NT2/D1 (cell line): ENCODE results near the gene MDM2.

ENCODE experiments used
- DNase-seq: peaks from one replicate; pipeline ENCODE4 v3.0.0-alpha.2; 2011; ENCODE audit warnings: low read depth, low spot score
- H3K27me3 ChIP-seq: 2 replicates; pipeline ENCODE4 v1.6.0; 2011; ENCODE audit warnings: mild to moderate bottlenecking; ENCODE audit not compliant: insufficient read length, insufficient read depth
- H3K36me3 ChIP-seq: 2 replicates; pipeline ENCODE4 v1.6.1; 2011; ENCODE audit warnings: mild to moderate bottlenecking, low read length, mixed read lengths; ENCODE audit not compliant: insufficient read depth, insufficient read length
- H3K4me1 ChIP-seq: 2 replicates; pipeline ENCODE4 v1.5.1; 2011; ENCODE audit not compliant: insufficient read depth, insufficient read length
- H3K4me3 ChIP-seq: 2 replicates; pipeline ENCODE4 v1.5.1; 2011; ENCODE audit warnings: low read depth; ENCODE audit not compliant: insufficient read length
- H3K9ac ChIP-seq: 2 replicates; pipeline ENCODE4 v1.6.0; 2011; ENCODE audit warnings: low read depth; ENCODE audit not compliant: insufficient read length
- H3K9me3 ChIP-seq: 2 replicates; pipeline ENCODE4 v1.5.1; 2011; ENCODE audit warnings: mild to moderate bottlenecking, low read length; ENCODE audit not compliant: insufficient read depth
- SUZ12 ChIP-seq: IDR thresholded peaks from 2 replicates; pipeline ENCODE4 v1.6.1; 2011; ENCODE audit not compliant: insufficient read length, insufficient read depth; ENCODE audit errors: extremely low read depth
- YY1 ChIP-seq: IDR thresholded peaks from 2 replicates; pipeline ENCODE4 v1.6.1; 2011; ENCODE audit not compliant: insufficient read length, insufficient read depth
- ZNF274 ChIP-seq: IDR thresholded peaks from 2 replicates; pipeline ENCODE4 v1.6.1; 2011; ENCODE audit warnings: mild to moderate bottlenecking, low read depth, low read length

MDM2 gene

DNA sequence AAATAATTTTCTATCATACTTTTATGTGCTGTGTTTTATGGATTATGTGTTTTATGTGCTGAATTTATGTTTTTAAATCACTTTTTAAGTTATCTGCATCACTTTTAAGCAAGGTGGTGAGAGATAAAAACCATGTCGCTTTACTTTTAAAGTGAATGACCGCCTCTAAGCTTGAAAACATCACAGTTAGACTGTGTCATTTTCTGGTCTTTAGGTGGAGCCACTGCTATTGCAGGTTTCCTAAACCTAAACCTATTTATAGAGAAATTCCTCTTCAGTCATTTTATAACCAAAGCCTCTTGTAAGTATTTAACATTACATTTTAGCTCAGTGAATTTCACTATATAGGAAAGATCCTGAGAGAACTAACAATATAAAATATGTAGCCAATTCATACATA lies 21.0 kb upstream of the MDM2 start:
- H3K4me3 ChIP-seq = no peak overlapping the region
- DNase-seq = no peak
- TF ChIP-seq SUZ12 (no peak), YY1 (no peak), ZNF274 (no peak)
- no peaks in the 10 kb centered on the region for H3K4me1 ChIP-seq
- no peak overlapping the region for H3K9ac ChIP-seq
- no peaks in the 10 kb centered on the region for H3K27me3 ChIP-seq
- no peaks in the 10 kb centered on the region for H3K36me3 ChIP-seq
- H3K9me3 ChIP-seq = no peaks in the 10 kb centered on the region

DNA sequence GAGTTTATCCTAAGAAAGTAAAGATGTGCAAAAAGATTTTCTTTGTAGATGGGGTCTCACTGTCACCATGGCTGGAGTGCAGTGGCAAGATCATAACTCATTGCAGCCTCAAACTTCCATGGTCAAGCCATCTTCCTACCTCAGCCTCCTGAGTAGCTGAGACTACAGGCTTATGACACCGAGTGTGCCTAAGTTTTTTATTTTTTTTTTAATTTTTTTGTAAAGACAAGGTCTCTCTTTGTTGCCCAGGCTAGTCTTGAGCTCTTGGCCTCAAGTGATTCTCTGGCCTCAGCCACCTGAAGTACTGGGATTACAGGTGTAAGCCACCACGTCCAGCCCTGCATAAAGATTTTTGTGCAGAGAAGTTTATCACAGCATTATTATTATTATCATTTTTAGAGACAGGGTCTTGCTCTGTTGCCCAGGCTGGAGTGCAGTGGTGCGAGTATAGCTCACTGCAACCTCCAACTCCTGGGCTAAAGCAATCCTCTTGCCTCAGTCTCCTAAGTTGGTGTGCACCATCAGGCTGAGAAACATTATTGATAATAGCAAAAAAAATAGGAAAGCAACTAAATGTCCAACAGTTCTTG lies 19.3 kb upstream of the MDM2 start:
- no peak for DNase-seq
- Histone ChIP-seq H3K36me3 (no peaks in the 10 kb centered on the region), H3K27me3 (no peaks in the 10 kb centered on the region), H3K4me3 (no peak overlapping the region), H3K9me3 (no peaks in the 10 kb centered on the region), H3K4me1 (no peaks in the 10 kb centered on the region), H3K9ac (no peak overlapping the region)
- TF ChIP-seq YY1 (no peak), ZNF274 (no peak), SUZ12 (no peak)

DNA sequence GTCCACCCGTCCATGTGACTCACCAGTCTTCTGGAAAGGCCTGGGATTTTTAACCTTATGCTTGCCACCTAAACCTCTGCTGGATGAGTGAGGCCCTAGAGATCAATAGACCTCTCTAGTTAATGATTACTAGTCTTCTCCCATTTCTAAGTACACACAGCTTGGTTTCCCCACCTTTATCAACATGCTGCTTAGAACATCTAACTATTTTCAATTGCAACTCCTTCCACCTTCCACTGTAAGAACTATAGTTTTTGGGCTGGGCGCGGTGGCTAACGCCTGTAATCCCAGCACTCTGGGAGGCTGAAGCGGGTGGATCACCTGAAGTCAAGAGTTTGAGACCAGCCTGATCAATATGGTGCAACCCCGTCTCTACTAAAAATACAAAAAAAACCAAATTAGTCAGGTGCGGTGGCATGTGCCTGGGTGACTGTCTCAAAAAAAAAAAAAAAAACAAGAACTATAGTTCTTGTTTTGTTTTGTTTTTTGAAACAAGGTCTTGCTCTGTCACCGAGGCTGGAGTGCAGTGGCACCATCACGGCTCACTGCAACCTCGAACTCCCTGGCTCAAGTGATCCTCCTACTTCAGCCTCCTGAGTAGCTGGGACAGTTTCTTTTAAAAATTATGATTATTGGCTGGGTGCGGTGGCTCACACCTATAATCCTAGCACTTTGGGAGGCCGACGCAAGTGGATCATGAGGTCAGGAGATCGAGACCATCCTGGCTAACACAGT lies 18.7 kb upstream of the MDM2 start:
- Histone ChIP-seq H3K36me3 (no peaks in the 10 kb centered on the region), H3K4me1 (no peaks in the 10 kb centered on the region), H3K9me3 (no peaks in the 10 kb centered on the region), H3K9ac (no peak overlapping the region), H3K27me3 (no peaks in the 10 kb centered on the region), H3K4me3 (no peak overlapping the region)
- no peak for TF ChIP-seq SUZ12
- TF ChIP-seq ZNF274 = no peak
- TF ChIP-seq YY1 = no peak
- DNase-seq = no peak

DNA sequence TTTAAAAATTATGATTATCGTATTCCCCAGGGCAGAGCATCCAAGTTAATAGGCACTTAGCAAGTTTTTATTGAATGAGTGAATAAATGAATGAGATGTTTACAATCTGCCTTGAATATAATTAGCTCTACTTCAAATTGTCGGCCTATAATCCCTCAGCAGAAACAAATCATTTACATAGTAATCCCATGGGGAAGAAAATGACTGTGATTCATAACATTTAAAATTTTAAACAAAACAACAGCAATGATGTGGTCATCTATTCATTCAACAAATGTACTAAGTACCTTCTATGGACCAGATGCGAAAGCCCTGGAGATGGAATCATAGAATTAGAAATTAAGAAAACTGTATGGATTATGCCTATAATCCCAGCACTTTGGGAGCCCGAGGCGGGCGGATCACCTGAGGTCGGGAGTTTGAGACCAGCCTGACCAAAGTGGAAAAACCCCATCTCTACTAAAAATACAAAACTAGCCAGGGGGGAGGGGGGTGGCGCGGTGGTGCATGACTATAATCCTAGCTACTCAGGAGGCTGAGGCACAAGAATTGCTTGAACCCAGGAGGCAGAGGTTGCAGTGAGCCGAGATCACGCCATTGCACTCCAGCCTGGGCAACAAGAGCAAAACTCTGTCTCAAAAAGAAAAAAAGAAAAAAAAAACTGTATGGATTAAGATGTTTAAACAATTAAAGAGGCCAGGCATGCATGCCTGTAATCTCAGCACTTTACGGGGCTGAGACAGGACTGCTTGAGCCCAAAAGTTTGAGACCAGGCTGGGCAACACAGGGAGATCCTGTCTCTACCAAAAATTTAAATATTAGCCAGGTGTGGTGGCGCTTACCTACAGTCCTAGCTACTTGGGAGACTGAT lies 17.7 kb upstream of the MDM2 start:
- H3K9me3 ChIP-seq = no peaks in the 10 kb centered on the region
- no peak overlapping the region for H3K4me3 ChIP-seq
- no peak for DNase-seq
- TF ChIP-seq YY1 (no peak), ZNF274 (no peak), SUZ12 (no peak)
- no peaks in the 10 kb centered on the region for H3K4me1 ChIP-seq
- no peaks in the 10 kb centered on the region for H3K27me3 ChIP-seq
- H3K9ac ChIP-seq = no peak overlapping the region
- H3K36me3 ChIP-seq = no peaks in the 10 kb centered on the region

DNA sequence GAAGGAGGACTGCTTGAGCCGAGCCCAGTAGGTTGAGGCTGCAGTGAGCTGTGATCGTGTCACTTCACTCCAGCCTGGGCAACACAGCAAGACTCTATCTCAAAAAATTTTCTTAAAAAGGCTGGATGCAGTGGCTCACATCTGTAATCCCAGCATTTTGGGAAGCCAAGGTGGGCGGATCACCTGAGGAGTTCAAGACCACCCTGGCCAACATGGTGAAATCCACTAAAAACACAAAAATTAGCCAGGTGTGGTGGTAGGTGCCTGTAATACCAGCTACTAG lies 17.1 kb upstream of the MDM2 start:
- no peak for DNase-seq
- no peaks in the 10 kb centered on the region for H3K9me3 ChIP-seq
- no peaks in the 10 kb centered on the region for H3K36me3 ChIP-seq
- no peak for TF ChIP-seq ZNF274
- no peak for TF ChIP-seq YY1
- no peak for TF ChIP-seq SUZ12
- no peaks in the 10 kb centered on the region for H3K27me3 ChIP-seq
- no peaks in the 10 kb centered on the region for H3K4me1 ChIP-seq
- no peak overlapping the region for H3K9ac ChIP-seq
- no peak overlapping the region for H3K4me3 ChIP-seq

DNA sequence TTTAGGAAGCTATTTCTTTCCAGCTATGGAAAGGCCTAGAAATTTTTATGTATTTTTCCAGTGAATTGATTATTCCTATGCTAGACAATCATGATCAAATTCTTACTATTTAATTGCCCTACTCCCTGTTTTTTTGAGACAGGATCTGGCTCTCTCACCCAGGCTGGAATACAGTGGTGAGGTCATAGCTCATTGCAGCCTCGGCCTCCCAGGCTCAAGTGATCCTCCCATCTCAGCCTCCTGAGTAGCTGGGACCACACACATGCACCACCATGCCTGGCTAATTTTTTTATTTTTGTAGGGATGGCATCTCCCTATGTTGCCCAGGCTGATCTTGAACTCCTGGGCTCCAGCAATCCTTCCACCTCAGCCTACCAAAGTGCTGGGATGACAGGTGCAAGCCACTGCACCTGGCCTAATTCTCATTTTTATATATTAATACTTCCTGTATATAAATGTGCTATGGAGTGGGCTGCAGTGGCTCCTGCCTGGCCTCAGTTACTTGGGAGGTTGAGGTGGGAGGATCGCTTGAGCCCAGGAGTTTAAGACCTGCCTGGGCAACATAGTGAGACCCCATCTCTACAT lies 16.0 kb upstream of the MDM2 start:
- no peaks in the 10 kb centered on the region for H3K9me3 ChIP-seq
- no peak for TF ChIP-seq ZNF274
- no peak for TF ChIP-seq YY1
- no peak for TF ChIP-seq SUZ12
- H3K9ac ChIP-seq = no peak overlapping the region
- no peak for DNase-seq
- H3K4me1 ChIP-seq = no peaks in the 10 kb centered on the region
- H3K36me3 ChIP-seq = no peaks in the 10 kb centered on the region
- H3K27me3 ChIP-seq = no peaks in the 10 kb centered on the region
- H3K4me3 ChIP-seq = no peak overlapping the region

DNA sequence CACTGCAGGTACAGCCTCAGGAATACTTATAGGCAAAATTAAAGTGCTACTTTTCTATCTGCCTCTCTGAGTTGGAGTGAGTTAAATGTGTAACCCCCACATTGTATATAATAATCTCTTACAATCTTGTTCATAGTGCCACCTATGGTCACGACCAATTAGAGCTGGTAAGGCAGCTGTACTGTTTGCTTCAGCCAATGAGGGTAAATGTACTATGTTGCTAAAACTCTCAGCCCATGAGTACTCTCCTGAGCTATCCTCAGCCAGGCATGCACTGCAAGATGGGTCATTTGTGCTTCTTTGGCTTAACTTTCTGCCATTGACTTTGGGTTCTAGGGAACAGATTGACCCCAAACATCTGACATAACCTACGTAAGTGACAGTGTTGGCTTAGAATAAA lies 15.0 kb upstream of the MDM2 start:
- Histone ChIP-seq H3K9ac (no peak overlapping the region), H3K4me3 (no peak overlapping the region), H3K27me3 (no peaks in the 10 kb centered on the region), H3K4me1 (no peaks in the 10 kb centered on the region), H3K36me3 (no peaks in the 10 kb centered on the region), H3K9me3 (no peaks in the 10 kb centered on the region)
- TF ChIP-seq YY1 (no peak), ZNF274 (no peak), SUZ12 (no peak)
- DNase-seq = no peak
